ENCODE measurements around the gene GSK3B. TPM values are rescaled to one million over a fixed set of nuclear protein-coding genes. Genes with fewer than 3 reads are reported as not detected.

Gene GSK3B
- total and polyA plus RNA-seq, 9 donors, result 15.3 to 30.7 (median 27.0) TPM

DNA sequence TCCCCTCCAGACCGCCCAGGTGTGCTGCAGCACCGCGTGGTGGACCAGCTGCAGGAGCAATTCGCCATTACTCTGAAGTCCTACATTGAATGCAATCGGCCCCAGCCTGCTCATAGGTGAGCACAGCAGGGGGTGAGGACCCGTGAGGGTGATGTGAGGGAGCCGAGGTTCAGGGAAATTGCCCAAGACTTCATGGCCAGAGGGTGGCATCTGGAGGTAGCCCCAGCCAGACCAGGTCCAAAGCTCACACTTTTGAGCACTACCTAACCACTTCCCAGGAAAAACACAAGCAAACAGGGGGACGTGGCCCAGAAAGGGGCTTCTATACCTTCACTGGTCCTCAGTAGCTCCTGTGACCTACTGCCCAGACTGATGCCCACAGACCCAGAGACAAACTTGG, 278.5 kb downstream of the GSK3B start:
- Histone ChIP-seq H3K27me3 (ENCODE audit: control insufficient read depth, insufficient read depth, low read length) (peaks cover 2% of the 10 kb centered on the region), H3K4me3 (ENCODE audit: low read length) (no peak overlapping the region), H3K27ac (ENCODE audit: low read length) (no peak overlapping the region), H3K9me3 (replicated peaks; ENCODE audit: control insufficient read depth, low read depth, low read length) (no peaks in the 10 kb centered on the region), H3K4me1 (ENCODE audit: control insufficient read depth, insufficient read depth, low read length) (no peaks in the 10 kb centered on the region), H3K36me3 (ENCODE audit: control insufficient read depth, insufficient read depth, low read length) (no peaks in the 10 kb centered on the region)
- no peak for DNase-seq
- WGBS (ENCODE audit: insufficient coverage), result 94% methylated on average over 5 of the region's 8 CpGs

DNA sequence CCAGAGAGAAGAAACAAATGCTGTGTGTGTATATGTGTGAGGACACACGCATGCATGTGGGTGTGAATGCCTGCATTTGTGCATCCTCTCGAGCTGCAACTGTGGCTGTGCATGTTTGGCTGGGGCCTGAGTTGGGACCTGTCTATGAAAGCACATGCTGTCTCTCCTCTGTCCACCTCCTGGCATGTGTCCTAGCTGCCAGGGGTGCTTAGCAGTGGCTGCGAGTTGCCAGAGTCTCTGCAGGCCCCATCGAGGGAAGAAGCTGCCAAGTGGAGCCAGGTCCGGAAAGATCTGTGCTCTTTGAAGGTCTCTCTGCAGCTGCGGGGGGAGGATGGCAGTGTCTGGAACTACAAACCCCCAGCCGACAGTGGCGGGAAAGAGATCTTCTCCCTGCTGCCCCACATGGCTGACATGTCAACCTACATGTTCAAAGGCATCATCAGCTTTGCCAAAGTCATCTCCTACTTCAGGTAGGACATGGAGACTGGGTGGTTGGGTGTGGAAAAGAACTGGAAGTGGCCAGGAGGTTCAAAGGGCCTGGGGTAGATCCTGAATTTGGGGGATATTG, 281.7 kb downstream of the GSK3B start:
- peaks cover 2% of the 10 kb centered on the region for H3K27me3 ChIP-seq (ENCODE audit: control insufficient read depth, insufficient read depth, low read length)
- H3K4me1 ChIP-seq (ENCODE audit: control insufficient read depth, insufficient read depth, low read length), result peaks cover 5% of the 10 kb centered on the region
- no peak for DNase-seq
- no peak overlapping the region for H3K4me3 ChIP-seq (ENCODE audit: low read length)
- H3K27ac ChIP-seq (ENCODE audit: low read length), result no peak overlapping the region
- 78% methylated on average over 7 of the region's 8 CpGs for WGBS (ENCODE audit: insufficient coverage)
- H3K36me3 ChIP-seq (ENCODE audit: control insufficient read depth, insufficient read depth, low read length), result no peaks in the 10 kb centered on the region
- no peaks in the 10 kb centered on the region for H3K9me3 ChIP-seq (replicated peaks; ENCODE audit: control insufficient read depth, low read depth, low read length)

DNA sequence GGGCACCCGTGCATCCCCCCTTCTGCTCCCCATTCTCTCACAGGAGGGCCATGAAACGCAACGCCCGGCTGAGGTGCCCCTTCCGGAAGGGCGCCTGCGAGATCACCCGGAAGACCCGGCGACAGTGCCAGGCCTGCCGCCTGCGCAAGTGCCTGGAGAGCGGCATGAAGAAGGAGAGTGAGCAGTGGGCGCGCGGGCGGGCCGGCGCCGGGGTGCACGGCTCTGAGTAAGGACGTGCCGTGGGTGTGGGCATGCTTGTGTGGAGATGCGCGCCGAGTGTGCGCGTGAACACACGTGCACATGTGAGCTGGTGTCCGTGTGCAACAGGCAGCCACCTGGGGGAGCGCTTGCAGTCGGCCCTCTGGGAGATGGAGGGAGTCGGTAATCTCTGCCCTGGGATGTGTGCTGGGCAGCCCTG, 284.2 kb downstream of the GSK3B start:
- peak; percentile 24 for DNase-seq
- peaks cover 2% of the 10 kb centered on the region for H3K27me3 ChIP-seq (ENCODE audit: control insufficient read depth, insufficient read depth, low read length)
- 3% methylated on average over 32 of the region's 33 CpGs for WGBS (ENCODE audit: insufficient coverage)
- no peak overlapping the region for H3K27ac ChIP-seq (ENCODE audit: low read length)
- H3K4me3 ChIP-seq (ENCODE audit: low read length), result peak overlapping the region; percentile 48
- peaks cover 5% of the 10 kb centered on the region for H3K4me1 ChIP-seq (ENCODE audit: control insufficient read depth, insufficient read depth, low read length)
- no peaks in the 10 kb centered on the region for H3K9me3 ChIP-seq (replicated peaks; ENCODE audit: control insufficient read depth, low read depth, low read length)
- no peaks in the 10 kb centered on the region for H3K36me3 ChIP-seq (ENCODE audit: control insufficient read depth, insufficient read depth, low read length)

DNA sequence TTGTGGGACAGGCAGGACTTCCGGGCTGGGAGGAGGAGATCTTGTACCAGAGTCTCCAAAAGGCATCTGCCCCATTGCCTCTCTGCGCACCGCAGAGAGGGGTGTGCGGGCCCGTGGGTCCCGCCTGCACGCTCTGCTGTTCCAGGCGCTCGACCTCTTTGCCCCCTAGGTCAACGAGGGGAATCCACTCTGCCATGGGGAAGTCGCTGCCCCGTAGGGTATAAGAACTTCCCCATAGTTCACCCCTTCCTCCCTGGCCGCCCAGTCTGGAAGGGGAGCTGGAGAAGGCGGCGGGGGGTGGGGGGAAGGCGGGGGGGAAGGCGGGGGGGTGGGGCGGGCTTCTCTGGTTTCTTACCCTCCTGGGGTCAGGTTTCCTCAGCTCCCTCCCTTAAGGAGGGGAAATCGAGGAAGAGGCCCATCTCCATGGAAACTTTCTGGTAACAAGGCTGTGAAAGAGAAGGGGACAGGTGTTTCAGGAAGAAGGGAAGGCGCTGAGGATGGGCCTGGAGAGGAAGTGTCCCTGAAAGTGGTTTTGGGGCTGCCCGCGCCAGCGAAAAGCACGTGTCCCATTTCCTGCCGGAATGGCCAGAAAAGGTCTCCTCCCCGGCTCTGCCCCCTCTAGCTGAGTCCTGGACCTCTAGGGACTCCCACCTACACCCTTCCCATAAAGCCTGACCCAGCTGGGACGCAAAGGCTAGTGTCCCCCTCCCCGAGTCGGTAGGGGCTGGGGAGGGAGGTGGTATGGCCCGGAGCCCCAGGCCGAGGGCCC, 284.8 kb downstream of the GSK3B start:
- H3K36me3 ChIP-seq (ENCODE audit: control insufficient read depth, insufficient read depth, low read length), result no peaks in the 10 kb centered on the region
- H3K27me3 ChIP-seq (ENCODE audit: control insufficient read depth, insufficient read depth, low read length), result peaks cover 2% of the 10 kb centered on the region
- H3K27ac ChIP-seq (ENCODE audit: low read length), result no peak overlapping the region
- no peak for DNase-seq
- 20% methylated on average over 9 of the region's 31 CpGs for WGBS (ENCODE audit: insufficient coverage)
- H3K9me3 ChIP-seq (replicated peaks; ENCODE audit: control insufficient read depth, low read depth, low read length), result no peaks in the 10 kb centered on the region
- peak overlapping the region; percentile 48 for H3K4me3 ChIP-seq (ENCODE audit: low read length)
- peaks cover 5% of the 10 kb centered on the region for H3K4me1 ChIP-seq (ENCODE audit: control insufficient read depth, insufficient read depth, low read length)

DNA sequence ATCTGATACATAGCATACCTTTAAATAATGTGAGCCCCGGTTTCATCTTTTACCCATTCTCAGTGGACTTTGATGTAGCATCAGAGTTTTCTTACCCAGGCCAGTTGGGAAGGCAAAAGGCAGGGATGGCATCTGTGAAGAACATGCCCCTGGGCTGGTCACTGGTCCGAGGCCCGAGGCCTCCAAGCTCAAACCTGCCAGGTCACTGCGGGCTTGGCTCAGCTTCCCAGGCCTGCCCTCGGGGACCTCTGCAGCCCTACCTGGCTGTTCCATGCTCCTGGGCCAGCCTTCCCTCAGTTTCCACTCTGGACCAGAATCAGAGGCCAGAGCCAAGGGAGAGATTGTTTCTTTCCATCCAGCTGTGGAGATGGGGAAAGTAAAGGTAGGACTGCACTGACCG, 285.4 kb downstream of the GSK3B start:
- H3K27ac ChIP-seq (ENCODE audit: low read length), result no peak overlapping the region
- H3K4me3 ChIP-seq (ENCODE audit: low read length), result no peak overlapping the region
- no peaks in the 10 kb centered on the region for H3K9me3 ChIP-seq (replicated peaks; ENCODE audit: control insufficient read depth, low read depth, low read length)
- no peak for DNase-seq
- no peaks in the 10 kb centered on the region for H3K27me3 ChIP-seq (ENCODE audit: control insufficient read depth, insufficient read depth, low read length)
- H3K36me3 ChIP-seq (ENCODE audit: control insufficient read depth, insufficient read depth, low read length), result no peaks in the 10 kb centered on the region
- peaks cover 5% of the 10 kb centered on the region for H3K4me1 ChIP-seq (ENCODE audit: control insufficient read depth, insufficient read depth, low read length)
- WGBS (ENCODE audit: insufficient coverage), result 74% methylated on average over 5 of the region's 6 CpGs

DNA sequence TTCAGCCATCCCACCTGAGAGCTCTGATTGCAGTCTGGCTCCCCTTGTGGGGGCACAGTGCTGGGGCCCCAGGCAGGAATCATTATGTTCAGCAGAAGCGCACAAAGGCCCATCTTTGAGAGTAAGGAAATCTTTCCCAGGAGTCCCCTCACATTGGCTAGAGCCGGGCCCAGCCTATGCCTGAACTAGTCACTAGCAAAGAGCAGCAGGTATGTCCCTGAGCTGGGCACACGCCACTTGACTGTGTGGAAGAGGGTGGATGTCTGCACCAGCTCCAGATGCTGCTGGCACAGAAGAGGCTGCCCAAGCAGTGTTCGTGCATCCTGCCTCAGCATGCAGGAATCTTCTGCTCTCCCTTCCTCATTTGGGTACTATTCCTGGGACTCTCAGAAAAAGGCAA, 286.0 kb downstream of the GSK3B start:
- H3K9me3 ChIP-seq (replicated peaks; ENCODE audit: control insufficient read depth, low read depth, low read length), result no peaks in the 10 kb centered on the region
- no peak for DNase-seq
- H3K4me3 ChIP-seq (ENCODE audit: low read length), result no peak overlapping the region
- 78% methylated on average over 3 of the region's 4 CpGs for WGBS (ENCODE audit: insufficient coverage)
- no peak overlapping the region for H3K27ac ChIP-seq (ENCODE audit: low read length)
- H3K27me3 ChIP-seq (ENCODE audit: control insufficient read depth, insufficient read depth, low read length), result no peaks in the 10 kb centered on the region
- no peaks in the 10 kb centered on the region for H3K36me3 ChIP-seq (ENCODE audit: control insufficient read depth, insufficient read depth, low read length)
- H3K4me1 ChIP-seq (ENCODE audit: control insufficient read depth, insufficient read depth, low read length), result peaks cover 5% of the 10 kb centered on the region

DNA sequence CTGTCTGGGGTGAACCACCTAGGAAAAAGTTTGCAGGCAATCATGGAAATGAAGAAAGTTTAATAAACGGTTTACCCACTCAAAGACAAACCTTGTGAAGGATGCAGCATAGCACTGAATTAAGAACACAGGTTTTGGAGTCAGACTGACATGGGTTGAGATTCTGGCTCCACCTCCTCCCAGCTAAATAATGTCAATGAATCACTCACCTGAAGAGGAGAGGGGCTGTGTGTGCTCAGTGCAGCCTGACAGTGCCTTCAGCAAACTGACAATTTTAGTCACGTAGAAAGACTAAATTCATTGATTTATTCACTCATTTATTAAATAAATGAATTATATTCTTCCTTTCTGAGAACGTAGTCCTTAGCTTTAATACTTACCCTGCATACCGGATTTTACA, 293.4 kb downstream of the GSK3B start:
- Histone ChIP-seq H3K27me3 (ENCODE audit: control insufficient read depth, insufficient read depth, low read length) (no peaks in the 10 kb centered on the region), H3K9me3 (replicated peaks; ENCODE audit: control insufficient read depth, low read depth, low read length) (no peaks in the 10 kb centered on the region), H3K4me1 (ENCODE audit: control insufficient read depth, insufficient read depth, low read length) (no peaks in the 10 kb centered on the region), H3K36me3 (ENCODE audit: control insufficient read depth, insufficient read depth, low read length) (no peaks in the 10 kb centered on the region), H3K4me3 (ENCODE audit: low read length) (no peak overlapping the region), H3K27ac (ENCODE audit: low read length) (no peak overlapping the region)
- whole genome bisulfite sequencing (ENCODE audit: insufficient coverage), result 86% methylated on average over 2 of the region's 4 CpGs
- no peak for DNase-seq

DNA sequence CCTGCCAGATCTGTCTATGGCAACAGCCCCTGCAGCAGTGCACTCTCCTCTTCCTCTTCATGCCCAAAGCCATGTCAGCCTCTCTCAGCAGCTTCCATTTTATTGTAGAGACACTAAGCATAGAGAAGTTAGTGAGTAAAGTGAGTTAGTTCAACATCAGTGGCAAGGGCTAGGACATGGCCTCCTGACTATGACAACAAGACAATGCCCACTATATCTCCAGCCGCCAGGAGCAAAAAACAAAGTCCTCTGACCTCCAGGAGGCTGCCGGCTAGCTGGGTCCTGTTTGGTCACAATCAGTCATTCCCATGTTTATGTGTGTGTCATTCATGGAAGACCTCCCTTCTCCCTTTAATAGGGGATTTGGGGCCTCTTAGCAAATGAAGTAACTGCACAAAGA, 297.5 kb downstream of the GSK3B start:
- Histone ChIP-seq H3K27me3 (ENCODE audit: control insufficient read depth, insufficient read depth, low read length) (no peaks in the 10 kb centered on the region), H3K4me1 (ENCODE audit: control insufficient read depth, insufficient read depth, low read length) (no peaks in the 10 kb centered on the region), H3K4me3 (ENCODE audit: low read length) (no peak overlapping the region), H3K9me3 (replicated peaks; ENCODE audit: control insufficient read depth, low read depth, low read length) (no peaks in the 10 kb centered on the region), H3K36me3 (ENCODE audit: control insufficient read depth, insufficient read depth, low read length) (no peaks in the 10 kb centered on the region), H3K27ac (ENCODE audit: low read length) (no peak overlapping the region)
- no peak for DNase-seq
- no CpG with 5 or more reads among the region's 2 CpGs for WGBS (ENCODE audit: insufficient coverage)

DNA sequence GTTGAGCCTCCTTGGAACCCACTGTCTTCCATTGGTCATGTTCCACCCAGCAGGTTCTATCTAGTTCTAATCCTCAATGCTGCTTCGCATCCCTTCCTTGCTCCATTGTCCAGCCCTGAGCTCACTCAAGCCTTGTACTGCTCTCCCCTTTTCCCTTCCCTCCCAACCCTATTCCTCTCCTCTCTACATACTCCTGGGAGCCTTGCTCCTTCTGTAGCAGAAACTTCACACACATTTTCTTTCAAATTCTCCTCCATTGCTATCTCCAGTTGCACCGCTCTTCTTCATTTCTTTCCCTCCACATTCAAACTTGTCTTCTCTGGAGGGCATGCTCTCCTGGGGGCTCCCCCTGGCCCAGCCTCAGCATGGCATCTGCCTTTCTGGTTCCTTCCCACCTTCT, 297.9 kb downstream of the GSK3B start:
- no peak overlapping the region for H3K4me3 ChIP-seq (ENCODE audit: low read length)
- no peaks in the 10 kb centered on the region for H3K36me3 ChIP-seq (ENCODE audit: control insufficient read depth, insufficient read depth, low read length)
- H3K4me1 ChIP-seq (ENCODE audit: control insufficient read depth, insufficient read depth, low read length), result no peaks in the 10 kb centered on the region
- no peak overlapping the region for H3K27ac ChIP-seq (ENCODE audit: low read length)
- no peaks in the 10 kb centered on the region for H3K9me3 ChIP-seq (replicated peaks; ENCODE audit: control insufficient read depth, low read depth, low read length)
- DNase-seq, result no peak
- H3K27me3 ChIP-seq (ENCODE audit: control insufficient read depth, insufficient read depth, low read length), result no peaks in the 10 kb centered on the region
- 94% methylated on average over 2 of the region's 2 CpGs for WGBS (ENCODE audit: insufficient coverage)

DNA sequence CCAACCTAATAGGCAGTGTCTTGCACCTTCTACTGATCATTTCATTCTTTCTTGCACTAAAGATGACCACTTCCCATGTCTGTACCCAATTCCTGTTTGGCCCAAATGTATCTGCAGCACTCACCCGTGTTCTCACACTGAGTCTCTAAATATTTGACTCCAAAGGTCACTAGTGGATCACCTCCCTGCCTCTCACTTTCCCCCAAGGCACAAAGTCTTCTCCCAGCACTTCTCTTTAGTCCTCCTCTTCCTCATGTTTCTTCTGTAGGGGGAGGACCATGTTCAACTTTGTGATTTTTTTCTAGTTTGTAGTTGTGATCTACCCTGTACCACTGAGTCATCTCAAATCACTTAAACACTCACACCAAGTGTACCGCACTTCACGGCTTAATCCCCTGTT, 298.4 kb downstream of the GSK3B start:
- no peaks in the 10 kb centered on the region for H3K27me3 ChIP-seq (ENCODE audit: control insufficient read depth, insufficient read depth, low read length)
- no peaks in the 10 kb centered on the region for H3K9me3 ChIP-seq (replicated peaks; ENCODE audit: control insufficient read depth, low read depth, low read length)
- no peak overlapping the region for H3K4me3 ChIP-seq (ENCODE audit: low read length)
- H3K4me1 ChIP-seq (ENCODE audit: control insufficient read depth, insufficient read depth, low read length), result no peaks in the 10 kb centered on the region
- 65% methylated on average over 3 of the region's 3 CpGs for WGBS (ENCODE audit: insufficient coverage)
- DNase-seq, result no peak
- H3K36me3 ChIP-seq (ENCODE audit: control insufficient read depth, insufficient read depth, low read length), result no peaks in the 10 kb centered on the region
- H3K27ac ChIP-seq (ENCODE audit: low read length), result no peak overlapping the region

All from muscle of leg (tissue), 11 donors.